NCI-H526 treated with DMSO at 0.1 percent for 48 hours (cell line): ENCODE measurements around the gene DGKQ.
A peak's percentile ranks its signal among the peaks of the same experiment; 100 is the strongest.
"Not testable (repeated sequence)": the region's sequence is repeated elsewhere in the genome, so short reads cannot be mapped to it uniquely, and the experiment has no call there.

Experiments used
- DNase-seq: peaks from one replicate; lab custom pipeline; 2025; lab: John Stamatoyannopoulos, UW

Gene DGKQ

GRCh38 chr4:1009542-1010394, 36.4 kb upstream of the DGKQ start:
- DNase-seq: peak; percentile 30

- no peak for DNase-seq
Measured at GRCh38 chr4:1008840-1009541, 35.6 kb upstream of the DGKQ start.

- no peak for DNase-seq
Measured at GRCh38 chr4:1006856-1007255, 33.5 kb upstream of the DGKQ start.

GRCh38 chr4:1004557-1005485, 31.5 kb upstream of the DGKQ start:
- DNase-seq: no peak

DNA sequence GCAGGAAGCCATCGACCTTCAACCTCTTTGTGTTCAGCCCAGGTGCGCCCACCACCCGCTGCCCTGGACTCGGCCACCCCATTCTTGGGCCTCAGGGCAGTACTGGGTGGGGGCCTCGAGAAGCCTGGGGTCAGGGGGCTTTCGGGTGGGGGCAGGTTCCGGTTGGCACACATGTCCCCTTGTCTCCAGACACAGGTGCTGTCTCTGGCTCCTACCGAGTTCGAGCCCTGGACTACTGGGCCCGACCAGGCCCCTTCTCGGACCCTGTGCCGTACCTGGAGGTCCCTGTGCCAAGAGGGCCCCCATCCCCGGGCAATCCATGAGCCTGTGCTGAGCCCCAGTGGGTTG, 30.7 kb upstream of the DGKQ start:
- DNase-seq: no peak

DNA sequence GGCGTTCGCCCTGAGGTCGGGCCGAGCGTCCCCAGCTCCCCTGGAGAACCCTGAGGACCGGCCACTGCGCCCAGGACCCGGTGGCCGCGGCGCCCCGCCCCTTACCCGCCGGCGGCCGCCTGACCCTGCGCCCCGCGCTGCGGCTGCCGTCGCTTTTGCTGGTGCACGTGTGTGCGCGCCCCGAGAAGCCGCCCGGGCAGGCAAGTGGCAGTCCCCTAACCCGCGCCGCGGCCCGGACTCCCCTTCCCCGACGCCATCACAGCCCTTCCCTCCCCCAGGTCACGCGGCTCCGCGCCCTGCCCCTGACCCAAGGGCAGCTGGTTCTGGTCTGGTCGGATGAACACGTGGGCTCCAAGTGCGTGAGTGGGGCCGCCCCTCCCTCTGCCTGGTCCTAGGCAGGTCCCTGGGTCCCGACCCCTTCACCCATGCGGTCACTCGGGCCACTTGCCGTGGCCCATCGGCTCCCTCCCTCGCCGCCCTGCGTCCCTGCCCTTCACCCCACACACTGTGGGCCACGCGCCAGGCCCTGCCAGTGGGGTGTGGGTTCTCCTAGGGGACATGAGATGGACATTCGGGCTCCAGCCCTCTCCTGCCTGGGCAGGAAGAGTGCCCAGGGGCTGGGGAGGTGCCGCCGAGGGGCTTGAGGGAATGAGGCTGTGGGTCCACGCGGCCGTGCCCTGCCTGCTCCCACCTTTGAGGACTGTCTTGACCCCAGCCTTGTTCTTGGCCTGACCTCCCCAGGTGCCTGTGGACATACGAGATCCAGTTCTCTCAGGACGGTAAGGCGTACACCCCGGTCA, 30.1 kb upstream of the DGKQ start:
- DNase-seq: no peak

GRCh38 chr4:1002631-1003251, 29.4 kb upstream of the DGKQ start:
- DNase-seq: no peak

- DNase-seq: no peak
Measured at GRCh38 chr4:1002131-1002630, 28.8 kb upstream of the DGKQ start.

- no peak for DNase-seq
Measured at GRCh38 chr4:1001561-1002130, 28.3 kb upstream of the DGKQ start.

- DNase-seq: no peak
Measured at GRCh38 chr4:1000686-1001260, 27.4 kb upstream of the DGKQ start.

- DNase-seq: no peak
Measured at GRCh38 chr4:999882-1000425, 26.6 kb upstream of the DGKQ start.

DNA sequence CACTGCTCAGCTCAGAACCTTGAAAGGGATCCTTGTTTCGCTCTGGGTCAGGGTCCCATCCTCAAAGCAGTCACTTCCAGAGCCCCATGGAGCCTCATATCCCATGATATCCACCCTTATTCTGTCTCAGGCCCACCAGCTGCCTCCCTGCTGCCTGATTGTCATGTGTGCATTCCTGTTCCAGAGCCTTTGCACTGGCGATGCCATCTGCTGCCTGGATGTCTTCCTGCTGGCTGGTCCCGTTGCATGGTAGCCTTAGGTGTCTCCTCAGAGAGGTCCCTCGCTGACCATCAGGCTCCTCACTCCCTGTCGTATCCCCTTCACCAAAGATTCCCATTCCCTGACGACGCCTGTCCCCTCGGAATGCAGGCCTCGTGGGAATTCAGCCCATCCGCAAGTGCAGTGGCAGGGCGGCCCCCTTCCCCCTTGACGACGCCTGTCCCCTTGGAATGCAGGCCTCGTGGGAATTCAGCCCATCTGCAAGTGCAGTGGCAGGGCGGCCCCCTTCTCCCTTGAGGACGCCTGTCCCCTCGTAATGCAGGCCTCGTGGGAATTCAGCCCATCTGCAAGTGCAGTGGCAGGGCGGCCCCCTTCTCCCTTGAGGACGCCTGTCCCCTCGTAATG, 26.0 kb upstream of the DGKQ start:
- not testable (repeated sequence) for DNase-seq

- DNase-seq: no peak
Measured at GRCh38 chr4:998096-998691, 24.8 kb upstream of the DGKQ start.

- no peak for DNase-seq
Measured at GRCh38 chr4:997375-998071, 24.2 kb upstream of the DGKQ start.

DNA sequence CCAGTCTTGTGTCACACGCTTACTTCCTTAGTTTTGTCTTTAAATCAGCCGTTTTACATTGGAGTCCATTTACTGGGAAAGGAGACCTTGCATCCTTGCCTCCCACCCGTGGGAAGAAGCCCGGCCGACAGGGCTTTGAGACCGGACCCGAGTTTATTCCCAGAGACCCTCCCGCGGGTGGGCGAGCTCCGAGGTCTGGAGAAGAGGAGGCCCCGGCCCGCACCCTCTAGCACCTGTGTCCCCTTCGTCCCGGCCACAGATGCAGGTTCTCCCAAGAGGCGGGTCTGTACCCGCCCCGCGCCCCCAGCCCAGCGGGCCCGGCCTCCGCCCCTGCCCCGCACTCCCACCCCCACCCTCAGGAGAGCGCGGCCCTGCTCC, 23.6 kb upstream of the DGKQ start:
- DNase-seq: no peak

GRCh38 chr4:996030-996996, 22.9 kb upstream of the DGKQ start:
- DNase-seq: no peak

DNA sequence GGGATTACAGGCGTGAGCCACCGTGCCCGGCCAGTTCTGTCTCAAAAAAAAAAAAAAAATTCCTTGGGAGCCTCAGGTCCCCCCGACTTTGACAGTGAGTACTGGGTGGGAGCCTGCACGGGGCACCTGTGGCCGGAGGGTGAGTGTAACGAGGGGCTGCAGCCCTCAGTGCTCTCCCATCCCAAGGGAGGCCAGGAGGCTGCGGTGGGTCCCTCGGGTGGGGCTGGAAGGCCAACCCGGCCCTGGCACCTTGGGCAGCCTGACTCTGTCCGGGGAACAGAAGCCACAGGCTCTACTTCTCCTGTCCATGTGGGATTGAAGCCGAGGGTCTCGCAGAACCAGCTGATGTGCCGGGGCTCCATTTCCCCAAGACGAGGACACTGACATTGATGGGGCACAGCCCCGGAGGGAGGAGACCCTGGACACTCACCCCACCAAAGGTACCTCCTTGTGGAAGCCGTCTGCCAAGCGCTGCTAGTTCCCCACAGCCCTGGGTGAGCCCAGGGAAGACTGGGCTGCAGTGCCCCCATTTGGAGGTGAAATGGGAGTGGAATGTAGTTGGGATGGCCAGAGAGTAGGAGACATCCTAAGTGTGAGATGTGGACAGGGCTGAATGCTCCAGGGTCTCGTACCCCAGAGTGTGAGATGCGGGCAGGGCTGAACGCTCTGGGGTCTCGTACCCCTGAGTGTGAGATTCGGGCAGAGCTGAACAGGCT, 22.1 kb upstream of the DGKQ start:
- DNase-seq: no peak
